GM21423 (cell line): ENCODE data around the gene RELT.

Experiments used
- ATAC-seq: cut with Tn5 transposase; IDR thresholded peaks from one replicate; pipeline ENCODE4 v1.9.1; 2021; ENCODE audit warnings: mild to moderate bottlenecking, moderate library complexity; ENCODE audit not compliant: unreplicated experiment

The RELT gene

GRCh38 chr11:73346186-73346935 lies 29.8 kb upstream of the RELT start:
- no peak for ATAC-seq

- no peak for ATAC-seq
Observed at GRCh38 chr11:73347067-73347466, 29.1 kb upstream of the RELT start.

- ATAC-seq: no peak
Observed at GRCh38 chr11:73348838-73349237, 27.4 kb upstream of the RELT start.

- ATAC-seq: no peak
Observed at GRCh38 chr11:73349633-73350032, 26.6 kb upstream of the RELT start.

- ATAC-seq: no peak
Observed at GRCh38 chr11:73350908-73351636, 25.1 kb upstream of the RELT start.

- no peak for ATAC-seq
Observed at GRCh38 chr11:73353422-73353821, 22.8 kb upstream of the RELT start.

GRCh38 chr11:73355109-73355508 lies 21.1 kb upstream of the RELT start:
- ATAC-seq: no peak

- no peak for ATAC-seq
Observed at GRCh38 chr11:73356979-73357860, 19.0 kb upstream of the RELT start.

- ATAC-seq: no peak
Observed at GRCh38 chr11:73358071-73358470, 18.1 kb upstream of the RELT start.

- no peak for ATAC-seq
Observed at GRCh38 chr11:73359341-73359740, 16.9 kb upstream of the RELT start.

- no peak for ATAC-seq
Observed at GRCh38 chr11:73359930-73360742, 16.1 kb upstream of the RELT start.

GRCh38 chr11:73360743-73361369 lies 15.3 kb upstream of the RELT start:
- ATAC-seq: no peak

- no peak for ATAC-seq
Observed at GRCh38 chr11:73361953-73362776, 14.0 kb upstream of the RELT start.

GRCh38 chr11:73363147-73363546 lies 13.1 kb upstream of the RELT start:
- ATAC-seq: no peak

- ATAC-seq: no peak
Observed at GRCh38 chr11:73365352-73366264, 10.6 kb upstream of the RELT start.

GRCh38 chr11:73366265-73366610 lies 10.0 kb upstream of the RELT start:
- ATAC-seq: no peak

- ATAC-seq: no peak
Observed at GRCh38 chr11:73366953-73367352, 9.2 kb upstream of the RELT start.

GRCh38 chr11:73367482-73368024 lies 8.6 kb upstream of the RELT start:
- no peak for ATAC-seq
